Measurements from ENCODE around the gene CHEK2.

- TF ChIP-seq, protein P1, sequence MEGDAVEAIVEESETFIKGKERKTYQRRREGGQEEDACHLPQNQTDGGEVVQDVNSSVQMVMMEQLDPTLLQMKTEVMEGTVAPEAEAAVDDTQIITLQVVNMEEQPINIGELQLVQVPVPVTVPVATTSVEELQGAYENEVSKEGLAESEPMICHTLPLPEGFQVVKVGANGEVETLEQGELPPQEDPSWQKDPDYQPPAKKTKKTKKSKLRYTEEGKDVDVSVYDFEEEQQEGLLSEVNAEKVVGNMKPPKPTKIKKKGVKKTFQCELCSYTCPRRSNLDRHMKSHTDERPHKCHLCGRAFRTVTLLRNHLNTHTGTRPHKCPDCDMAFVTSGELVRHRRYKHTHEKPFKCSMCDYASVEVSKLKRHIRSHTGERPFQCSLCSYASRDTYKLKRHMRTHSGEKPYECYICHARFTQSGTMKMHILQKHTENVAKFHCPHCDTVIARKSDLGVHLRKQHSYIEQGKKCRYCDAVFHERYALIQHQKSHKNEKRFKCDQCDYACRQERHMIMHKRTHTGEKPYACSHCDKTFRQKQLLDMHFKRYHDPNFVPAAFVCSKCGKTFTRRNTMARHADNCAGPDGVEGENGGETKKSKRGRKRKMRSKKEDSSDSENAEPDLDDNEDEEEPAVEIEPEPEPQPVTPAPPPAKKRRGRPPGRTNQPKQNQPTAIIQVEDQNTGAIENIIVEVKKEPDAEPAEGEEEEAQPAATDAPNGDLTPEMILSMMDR (IDR thresholded peaks at IDR 0.05; ENCODE audit: poor library complexity, severe bottlenecking) = no peak
- TF ChIP-seq EZH2 (IDR thresholded peaks at IDR 0.05; ENCODE audit: borderline replicate concordance, insufficient read depth, low read length, poor library complexity, severe bottlenecking) (no peak), REST (IDR thresholded peaks at IDR 0.05; ENCODE audit: borderline replicate concordance) (no peak)
Measured at GRCh38 chr22:28741200-28741784, 328 bp downstream of the CHEK2 start.

Measured in neural cell (in vitro differentiated cells).